H1 (cell line): ENCODE results near the gene ARHGAP26. TPM values are rescaled to one million over a fixed set of nuclear protein-coding genes. Genes with fewer than 3 reads are reported as not detected.

Source experiments
- BACH1 ChIP-seq: IDR thresholded peaks from 2 replicates; pipeline ENCODE4 v1.6.1; 2012; ENCODE audit warnings: low read length, improper control_type of control experiment
- HDAC2 ChIP-seq, 2 experiments: fragments of 300-600 bp in 1 of 2; sonication (generic) in 1 of 2; IDR thresholded peaks; 2 replicates each; pipeline ENCODE4 v1.6.1; 2011 to 2012; ENCODE audit warnings: low read depth in 2 of 2, low read length in 2 of 2, mild to moderate bottlenecking in 2 of 2, moderate library complexity in 2 of 2, borderline replicate concordance in 1 of 2, inconsistent platforms in 1 of 2
- KDM4A ChIP-seq: IDR thresholded peaks from one replicate; pipeline ENCODE4 v1.7.1; 2012; ENCODE audit warnings: low read depth, mild to moderate bottlenecking, moderate library complexity, low read length, inconsistent platforms; ENCODE audit not compliant: severe bottlenecking
- MAX ChIP-seq: IDR thresholded peaks from 2 replicates; pipeline ENCODE4 v1.6.1; 2012; ENCODE audit warnings: inconsistent platforms
- NANOG ChIP-seq: IDR thresholded peaks from 2 replicates; pipeline ENCODE4 v1.6.1; 2011; ENCODE audit warnings: low read length, low read depth, mild to moderate bottlenecking, inconsistent platforms; ENCODE audit not compliant: insufficient read depth, poor library complexity, severe bottlenecking
- POLR2A ChIP-seq, 2 experiments: IDR thresholded peaks; 1 replicate in 1 of 2; 2 replicates in 1 of 2; pipeline ENCODE4 v1.6.1; 2011; ENCODE audit warnings: low read depth in 2 of 2, low read length in 2 of 2, mild to moderate bottlenecking in 2 of 2; ENCODE audit errors: control extremely low read depth in 1 of 2
- RNF2 ChIP-seq: fragments of 200-900, 300-1000 bp; sonication (generic); IDR thresholded peaks from 2 replicates; pipeline ENCODE4 v1.7.1; 2016; ENCODE audit warnings: borderline replicate concordance, low read depth, mild to moderate bottlenecking, antibody characterized with exemption, low read length; ENCODE audit not compliant: poor library complexity, severe bottlenecking; ENCODE audit errors: missing control alignments
- polyA plus RNA-seq, 7 experiments: library from polyadenylated mRNA; depleted of rRNA in 3 of 7; stranded (reverse) in 5 of 7; unstranded in 2 of 7; fragments of >200 nt in 5 of 7; fragments of 200-250 nt in 2 of 7; gene quantifications; 1 replicate in 5 of 7; 2 replicates in 1 of 7; 4 replicates in 1 of 7; pipeline versions ENCODE4 v1.2.1 to v1.2.3, GENCODE V29; 2011 to 2013; ENCODE audit warnings: missing spikeins in 2 of 7, mixed read lengths in 2 of 7
- total RNA-seq: library from RNA; stranded (reverse); fragmentation: NEBNext Ultra II Directional; extraction: Animal tissue kit (Norgen Biotek cat#: 25700); gene quantifications from 2 replicates; pipeline ENCODE4 v1.2.1, GENCODE V29; 2021

The ARHGAP26 gene
- total and polyA plus RNA-seq, 2 of the 8 experiments (the other 6 are each of a cell fraction or from before 2014, with no cell fraction given), result 7.1 to 24.8 TPM

DNA sequence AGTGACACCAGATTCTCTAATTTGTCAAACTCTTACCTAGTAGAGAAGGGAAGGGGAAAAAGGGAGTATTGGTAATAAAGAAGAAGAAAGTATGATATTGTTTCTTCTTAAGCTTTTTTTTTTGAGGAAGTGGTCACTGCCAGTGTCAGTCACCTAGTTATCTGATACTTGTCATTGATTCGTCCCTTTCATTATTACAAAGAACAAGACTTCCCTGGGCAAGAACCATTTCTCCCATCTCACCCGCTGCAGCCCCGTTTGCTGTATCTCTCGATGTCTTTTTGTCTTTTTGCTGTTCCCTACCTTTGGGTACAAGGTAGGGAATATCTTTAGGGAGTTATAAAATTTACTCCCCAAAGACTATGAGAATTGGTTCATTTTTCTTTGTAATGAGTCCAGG lies 249.0 kb downstream of the ARHGAP26 start (continued):
- TF ChIP-seq RNF2, result no peak
- TF ChIP-seq POLR2A (IDR thresholded peaks at IDR 0.05; ENCODE audit: control extremely low read depth in 1 of 2, low read depth in 2 of 2, low read length in 2 of 2), result no peak
- TF ChIP-seq BACH1, result no peak
- TF ChIP-seq KDM4A, result no peak
- no peak for TF ChIP-seq NANOG
- TF ChIP-seq HDAC2 (IDR thresholded peaks at IDR 0.05; ENCODE audit: borderline replicate concordance in 1 of 2, low read depth in 2 of 2, low read length in 2 of 2), result no peak
- no peak for TF ChIP-seq MAX
